Body of pancreas (tissue), 4 donors: ENCODE measurements around the gene GFI1. TPM values are rescaled to one million over a fixed set of nuclear protein-coding genes. Genes with fewer than 3 reads are reported as not detected.

Experiments used
- ATAC-seq: fragments of 150-250 bp; one replicate; pipeline ENCODE4 v1.9.1; 2016
- DNase-seq, 4 donors: peaks; one replicate each; pipeline ENCODE4 v3.0.0-alpha.2; 2019
- H3K27ac ChIP-seq, 4 donors: fragments of 200-600 bp; sonication (generic); 1 replicate in 3 of 4; 2 replicates in 1 of 4; pipeline versions ENCODE4 v1.5.1 to v1.6.1; 2016 to 2019; ENCODE audit warnings: mild to moderate bottlenecking in 1 of 4, mixed read lengths in 1 of 4, moderate library complexity in 1 of 4
- H3K27me3 ChIP-seq, 2 donors: fragments of 200-600 bp; sonication (generic); one replicate each; pipeline ENCODE4 v1.6.0; 2016; ENCODE audit warnings: mild to moderate bottlenecking in 1 of 2
- H3K36me3 ChIP-seq, 2 donors: fragments of 200-600 bp; sonication (generic); replicated peaks in 1 of 2; 2 replicates each; pipeline ENCODE4 v1.5.1; 2016; ENCODE audit warnings: low read depth in 2 of 2; ENCODE audit not compliant: insufficient read depth in 1 of 2
- H3K4me1 ChIP-seq: fragments of 200-600 bp; sonication (generic); one replicate; pipeline ENCODE4 v1.6.0; 2016
- H3K4me3 ChIP-seq, 2 donors: fragments of 200-600 bp; sonication (generic); 1 replicate in 1 of 2; 2 replicates in 1 of 2; pipeline ENCODE4 v1.5.1; 2016 to 2019
- H3K9me3 ChIP-seq, 3 donors: fragments of 200-600 bp; sonication (generic); 1 replicate in 2 of 3; 2 replicates in 1 of 3; pipeline ENCODE4 v1.5.1; 2016
- CTCF ChIP-seq, 7 experiments: fragments of 450-650 bp in 4 of 7; fragments of 200-600 bp in 3 of 7; sonication (generic) in 3 of 7; IDR thresholded peaks; one replicate each; pipeline ENCODE4 v1.5.1; 2016 to 2019; ENCODE audit warnings: antibody characterized with exemption in 7 of 7
- POLR2A ChIP-seq, 3 donors: fragments of 450-650 bp; IDR thresholded peaks; one replicate each; pipeline ENCODE4 v1.6.1; 2016; ENCODE audit warnings: antibody characterized with exemption in 3 of 3, mild to moderate bottlenecking in 2 of 3
- WGBS, 2 donors: methylation state at CpG; one replicate each; pipeline ENCODE4 v1.1.5; 2017; 5-methylcytosine and 5-hydroxymethylcytosine counted together
- intact Hi-C: fragments of 100-400 bp; cut with DNase I; formaldehyde crosslinking; loops from one replicate; pipeline ENCODE4 v1.15.1; 2023
- total RNA-seq, 2 donors: library from RNA; depleted of rRNA; stranded (reverse); fragments of >200 nt; gene quantifications; one replicate each; pipeline ENCODE4 v1.1.0, GENCODE V29; 2016

GFI1 gene
- total RNA-seq, 2 donors from 2014 or later, result 6.7 to 14.5 TPM

DNA sequence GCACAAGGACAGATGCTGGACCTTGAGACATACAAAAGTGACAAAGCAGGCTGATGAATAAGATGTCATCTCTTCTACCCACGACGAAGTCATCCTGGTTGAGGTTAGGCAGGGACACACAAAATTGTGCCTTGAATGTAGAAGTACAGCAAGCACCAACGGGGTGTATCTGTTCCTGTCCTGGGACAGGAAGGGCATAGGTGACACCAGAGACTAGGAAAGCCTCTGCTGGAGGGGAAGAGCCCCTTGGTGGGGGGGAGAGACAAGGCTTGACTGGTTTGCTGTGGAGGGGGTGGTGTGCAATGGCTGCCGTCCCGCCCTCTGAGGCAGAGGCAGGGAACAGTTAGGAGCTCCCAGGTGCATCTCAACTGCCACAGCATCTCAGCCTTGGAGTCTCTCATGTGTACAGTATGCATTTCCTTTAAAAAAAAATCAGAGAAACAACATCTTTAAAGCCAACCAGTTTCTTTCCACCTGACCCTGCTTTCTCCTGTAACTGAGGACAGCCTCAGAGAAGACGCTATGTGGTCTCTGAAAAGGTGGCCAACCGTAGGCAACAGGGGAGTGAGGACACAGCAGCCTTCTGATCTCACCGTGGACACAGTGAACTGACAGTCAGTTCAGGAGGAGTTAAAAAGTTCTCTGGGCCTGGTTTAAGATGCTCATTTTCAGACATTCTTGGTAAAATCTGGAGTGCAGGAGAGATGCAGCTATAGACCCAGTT is 17.7 kb upstream of the GFI1 start:
- no peak overlapping the region for H3K4me3 ChIP-seq
- WGBS, 2 donors, result 65 to 85% methylated on average over 8 of the region's 8 CpGs
- no peaks in the 10 kb centered on the region for H3K27me3 ChIP-seq
- ATAC-seq, result no peak
- intact Hi-C loops, result no loop called here
- no peak for DNase-seq
- H3K4me1 ChIP-seq, result no peaks in the 10 kb centered on the region
- no peak overlapping the region for H3K27ac ChIP-seq
- TF ChIP-seq POLR2A (IDR thresholded peaks at IDR 0.05) (no peak), CTCF (IDR thresholded peaks at IDR 0.05) (no peak)
- no peaks in the 10 kb centered on the region for H3K36me3 ChIP-seq
- no peaks in the 10 kb centered on the region for H3K9me3 ChIP-seq

DNA sequence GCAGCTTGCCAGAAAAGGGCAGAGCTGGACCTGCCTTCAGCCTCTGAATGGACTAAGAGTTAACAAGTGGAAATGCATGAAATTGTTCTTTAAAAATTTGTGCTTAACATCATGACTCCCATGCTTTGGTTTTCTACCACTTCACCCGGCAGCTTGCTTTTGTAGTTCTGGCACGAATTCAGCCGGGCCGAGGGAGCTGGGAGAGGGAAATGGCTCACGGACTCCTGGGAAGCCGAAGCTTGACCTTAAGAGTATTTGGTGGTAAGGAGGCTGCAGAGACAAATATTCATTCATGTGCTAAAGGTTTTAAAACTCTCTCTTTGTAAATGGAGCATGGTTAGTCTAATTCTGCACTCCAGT is 17.2 kb upstream of the GFI1 start:
- Histone ChIP-seq H3K27ac (no peak overlapping the region), H3K4me3 (no peak overlapping the region), H3K27me3 (no peaks in the 10 kb centered on the region), H3K36me3 (no peaks in the 10 kb centered on the region), H3K4me1 (no peaks in the 10 kb centered on the region), H3K9me3 (no peaks in the 10 kb centered on the region)
- intact Hi-C loops, result no loop called here
- ATAC-seq (no peak), DNase-seq (no peak)
- WGBS, 2 donors, result 78 to 85% methylated on average over 6 of the region's 6 CpGs
- TF ChIP-seq CTCF (IDR thresholded peaks at IDR 0.05) (no peak), POLR2A (IDR thresholded peaks at IDR 0.05) (no peak)

DNA sequence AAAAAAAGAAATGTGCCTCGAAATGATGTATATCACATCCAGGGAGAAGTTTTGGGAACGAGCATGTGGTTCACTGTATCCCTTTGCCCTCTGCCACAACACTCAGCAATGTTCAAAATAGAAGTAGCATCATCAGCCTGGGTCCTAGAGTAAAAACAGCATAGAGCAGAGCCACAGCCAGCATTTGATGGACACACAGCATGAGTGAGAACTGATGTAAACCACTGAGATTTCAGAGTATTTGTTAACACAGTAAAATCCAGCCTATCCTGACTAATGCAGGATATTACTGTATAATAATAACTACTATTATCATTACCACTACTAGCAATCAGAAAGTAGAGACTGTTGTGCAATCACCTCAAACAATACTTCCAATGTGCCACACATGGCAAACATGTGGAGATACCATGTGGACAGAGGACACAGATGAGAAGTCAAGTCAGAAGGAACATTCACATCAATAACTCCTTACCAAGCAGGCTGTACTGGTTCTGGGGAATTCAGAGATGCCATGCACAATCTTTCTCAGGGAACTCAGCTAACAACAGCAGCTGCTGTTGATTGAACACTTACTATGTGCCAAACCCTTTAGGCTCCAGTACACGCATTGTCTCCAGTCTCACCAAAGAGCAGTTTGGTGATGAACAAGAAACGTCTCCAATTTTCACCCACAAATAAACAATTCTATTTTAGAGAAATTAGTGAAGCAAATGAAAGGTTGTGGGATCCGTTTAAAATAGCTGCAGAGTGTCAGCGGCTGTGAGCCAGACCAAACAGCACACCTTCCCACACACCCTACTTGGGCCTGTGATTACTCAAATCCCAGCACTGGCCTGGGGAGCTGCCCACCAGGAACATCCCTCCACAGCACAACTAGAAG is 16.6 kb upstream of the GFI1 start:
- H3K36me3 ChIP-seq, result no peaks in the 10 kb centered on the region
- TF ChIP-seq CTCF (IDR thresholded peaks at IDR 0.05) (no peak), POLR2A (IDR thresholded peaks at IDR 0.05) (no peak)
- WGBS, 2 donors, result 79 to 85% methylated on average over 6 of the region's 6 CpGs
- intact Hi-C loops, result no loop called here
- no peak overlapping the region for H3K27ac ChIP-seq
- DNase-seq (no peak), ATAC-seq (no peak)
- H3K9me3 ChIP-seq, result no peaks in the 10 kb centered on the region
- no peaks in the 10 kb centered on the region for H3K4me1 ChIP-seq
- H3K27me3 ChIP-seq, result no peaks in the 10 kb centered on the region
- H3K4me3 ChIP-seq, result no peak overlapping the region

- H3K27me3 ChIP-seq, result no peaks in the 10 kb centered on the region
- intact Hi-C loops, result no loop called here
- no peaks in the 10 kb centered on the region for H3K4me1 ChIP-seq
- H3K9me3 ChIP-seq, result no peaks in the 10 kb centered on the region
- DNase-seq (no peak), ATAC-seq (no peak)
- no peaks in the 10 kb centered on the region for H3K36me3 ChIP-seq
- TF ChIP-seq POLR2A (IDR thresholded peaks at IDR 0.05), result no peak
- no peak for TF ChIP-seq CTCF (IDR thresholded peaks at IDR 0.05)
- H3K27ac ChIP-seq, result no peak overlapping the region
- no peak overlapping the region for H3K4me3 ChIP-seq
Measured at GRCh38 chr1:92502247-92502646, 15.5 kb upstream of the GFI1 start.
